Muscle layer of colon (tissue), 2 donors: ENCODE results near the gene AJAP1.

Source experiments
- H3K27ac ChIP-seq: one replicate; pipeline ENCODE4 v1.7.0; 2013; ENCODE audit warnings: low read depth, mild to moderate bottlenecking, low read length, moderate library complexity
- H3K27me3 ChIP-seq, 2 donors: one replicate each; pipeline ENCODE4 v1.7.0; 2013; ENCODE audit warnings: low read length in 2 of 2, mild to moderate bottlenecking in 2 of 2; ENCODE audit not compliant: insufficient read depth in 2 of 2, control insufficient read depth in 1 of 2
- H3K36me3 ChIP-seq: one replicate; pipeline ENCODE4 v1.7.0; 2013; ENCODE audit warnings: mild to moderate bottlenecking, low read length; ENCODE audit not compliant: insufficient read depth
- H3K4me1 ChIP-seq: one replicate; pipeline ENCODE4 v1.7.0; 2013; ENCODE audit warnings: mild to moderate bottlenecking, low read length; ENCODE audit not compliant: insufficient read depth
- H3K4me3 ChIP-seq, 2 donors: one replicate each; pipeline ENCODE4 v1.7.0; 2013; ENCODE audit warnings: low read length in 2 of 2, low read depth in 1 of 2, mild to moderate bottlenecking in 1 of 2, moderate library complexity in 1 of 2
- H3K9ac ChIP-seq: one replicate; pipeline ENCODE4 v1.7.0; 2013; ENCODE audit warnings: low read length
- H3K9me3 ChIP-seq: one replicate; pipeline ENCODE4 v1.7.0; 2013; ENCODE audit warnings: mild to moderate bottlenecking, low read length
- donor health status: abdominal sarcoma.
- donor health status: Adenocarcinoma of cecum.

Gene AJAP1

GRCh38 chr1:4794020-4794780 is 139.8 kb downstream of the AJAP1 start:
- no peaks in the 10 kb centered on the region for H3K9me3 ChIP-seq
- no peaks in the 10 kb centered on the region for H3K27me3 ChIP-seq
- H3K4me1 ChIP-seq: no peaks in the 10 kb centered on the region
- H3K9ac ChIP-seq: no peak overlapping the region
- H3K27ac ChIP-seq: no peak overlapping the region
- no peak overlapping the region for H3K4me3 ChIP-seq
- H3K36me3 ChIP-seq: no peaks in the 10 kb centered on the region

DNA sequence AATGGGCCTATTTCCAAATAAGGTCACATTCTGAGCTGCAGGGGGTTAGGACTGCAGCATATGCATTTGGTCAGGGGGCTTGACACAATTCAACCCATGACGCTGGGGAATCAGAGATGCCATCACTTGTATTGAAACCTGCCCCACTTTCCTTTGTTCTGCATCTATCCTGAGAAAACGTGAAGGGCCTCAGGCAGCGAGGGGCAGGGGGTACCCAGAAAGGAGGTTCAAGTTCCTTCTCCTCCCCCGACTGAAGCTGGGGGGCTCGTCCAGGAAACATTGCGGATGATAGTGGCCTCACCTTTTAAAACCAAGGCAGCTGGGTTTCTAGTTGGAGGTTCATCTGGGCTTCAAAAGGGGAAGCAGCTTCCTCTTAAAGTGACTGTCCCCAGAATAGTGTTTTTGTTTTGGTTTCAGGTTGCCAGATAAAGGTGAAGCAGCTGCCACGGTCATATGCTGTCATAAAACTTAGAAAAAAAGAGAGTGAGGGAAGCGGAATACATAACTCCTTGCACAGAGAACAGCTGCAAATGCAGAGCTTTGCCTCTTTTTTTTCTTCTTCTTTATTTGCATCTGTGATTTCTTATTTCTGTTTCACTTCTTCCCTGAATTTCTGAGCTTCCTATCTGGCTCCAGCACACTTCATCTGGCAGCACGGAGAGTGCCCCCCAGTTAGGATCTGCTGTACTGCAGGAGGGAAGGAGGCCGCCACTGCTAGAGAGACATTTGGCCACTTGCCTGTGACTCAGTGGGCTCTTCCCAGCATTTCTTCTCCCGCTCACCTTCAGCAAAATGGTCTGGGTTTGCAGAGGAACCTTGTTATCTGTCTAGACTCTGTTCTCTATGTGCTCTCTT is 142.0 kb downstream of the AJAP1 start:
- Histone ChIP-seq H3K9me3 (no peaks in the 10 kb centered on the region), H3K36me3 (no peaks in the 10 kb centered on the region), H3K4me1 (peaks cover 6% of the 10 kb centered on the region), H3K4me3 (no peak overlapping the region), H3K9ac (no peak overlapping the region), H3K27ac (no peak overlapping the region), H3K27me3 (no peaks in the 10 kb centered on the region)

- Histone ChIP-seq H3K4me3 (no peak overlapping the region), H3K27me3 (no peaks in the 10 kb centered on the region), H3K9ac (no peak overlapping the region), H3K27ac (no peak overlapping the region), H3K36me3 (no peaks in the 10 kb centered on the region), H3K9me3 (no peaks in the 10 kb centered on the region), H3K4me1 (peaks cover 12% of the 10 kb centered on the region)
Observed at GRCh38 chr1:4797016-4797410, 142.6 kb downstream of the AJAP1 start.

GRCh38 chr1:4797429-4797828 is 143.0 kb downstream of the AJAP1 start:
- Histone ChIP-seq H3K4me3 (no peak overlapping the region), H3K9me3 (no peaks in the 10 kb centered on the region), H3K27me3 (no peaks in the 10 kb centered on the region), H3K4me1 (peaks cover 12% of the 10 kb centered on the region), H3K9ac (no peak overlapping the region), H3K36me3 (no peaks in the 10 kb centered on the region), H3K27ac (no peak overlapping the region)

- Histone ChIP-seq H3K27me3 (no peaks in the 10 kb centered on the region), H3K27ac (no peak overlapping the region), H3K9ac (no peak overlapping the region), H3K36me3 (no peaks in the 10 kb centered on the region), H3K9me3 (no peaks in the 10 kb centered on the region), H3K4me3 (no peak overlapping the region), H3K4me1 (peaks cover 12% of the 10 kb centered on the region)
Observed at GRCh38 chr1:4801192-4801924, 146.9 kb downstream of the AJAP1 start.

DNA sequence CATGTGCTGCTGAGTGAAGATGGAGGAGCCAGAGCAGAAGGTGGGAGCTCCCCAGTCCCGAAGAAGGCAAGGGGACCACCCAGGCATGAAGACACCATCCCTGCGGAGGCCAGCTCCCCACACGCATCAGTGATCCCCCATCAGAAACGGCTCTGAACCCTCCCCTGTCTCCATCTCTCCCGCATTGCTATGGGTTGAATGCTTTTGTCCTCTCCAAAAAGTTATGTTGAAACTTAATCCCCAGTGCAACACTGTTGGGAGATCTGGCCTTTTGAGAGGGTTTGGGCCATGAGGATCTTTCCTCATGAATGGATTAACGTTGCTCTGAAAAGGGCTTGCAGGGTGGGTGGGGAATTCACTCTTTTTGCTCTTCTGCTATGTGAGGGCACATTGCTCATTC is 147.6 kb downstream of the AJAP1 start:
- H3K4me3 ChIP-seq: no peak overlapping the region
- H3K4me1 ChIP-seq: peaks cover 12% of the 10 kb centered on the region
- H3K27ac ChIP-seq: no peak overlapping the region
- H3K27me3 ChIP-seq: no peaks in the 10 kb centered on the region
- H3K9me3 ChIP-seq: no peaks in the 10 kb centered on the region
- no peaks in the 10 kb centered on the region for H3K36me3 ChIP-seq
- H3K9ac ChIP-seq: no peak overlapping the region

- Histone ChIP-seq H3K36me3 (no peaks in the 10 kb centered on the region), H3K9me3 (no peaks in the 10 kb centered on the region), H3K27ac (no peak overlapping the region), H3K27me3 (no peaks in the 10 kb centered on the region), H3K4me3 (no peak overlapping the region), H3K9ac (no peak overlapping the region), H3K4me1 (peaks cover 12% of the 10 kb centered on the region)
Observed at GRCh38 chr1:4803335-4803734, 148.9 kb downstream of the AJAP1 start.

DNA sequence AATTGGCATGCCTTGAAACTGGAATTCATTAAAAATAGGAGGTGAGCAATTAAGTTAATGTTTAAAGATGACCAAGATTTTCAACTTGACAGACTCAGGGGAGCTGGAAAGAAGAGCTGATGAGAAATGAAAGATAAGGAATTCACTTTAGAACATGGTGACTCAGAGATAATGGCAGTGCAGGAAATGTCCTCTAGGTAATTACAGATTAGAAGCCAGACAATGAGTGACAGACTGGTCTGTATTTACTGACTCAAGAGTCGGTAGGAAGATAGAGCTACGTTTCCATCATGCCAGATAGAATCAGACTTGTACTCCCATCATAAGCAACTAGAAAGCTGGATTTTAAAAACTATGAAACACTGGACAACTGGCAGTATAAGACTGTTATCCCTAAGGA is 151.6 kb downstream of the AJAP1 start:
- H3K27me3 ChIP-seq: no peaks in the 10 kb centered on the region
- H3K36me3 ChIP-seq: no peaks in the 10 kb centered on the region
- peaks cover 10% of the 10 kb centered on the region for H3K4me1 ChIP-seq
- no peak overlapping the region for H3K4me3 ChIP-seq
- H3K9me3 ChIP-seq: no peaks in the 10 kb centered on the region
- no peak overlapping the region for H3K27ac ChIP-seq
- H3K9ac ChIP-seq: no peak overlapping the region

DNA sequence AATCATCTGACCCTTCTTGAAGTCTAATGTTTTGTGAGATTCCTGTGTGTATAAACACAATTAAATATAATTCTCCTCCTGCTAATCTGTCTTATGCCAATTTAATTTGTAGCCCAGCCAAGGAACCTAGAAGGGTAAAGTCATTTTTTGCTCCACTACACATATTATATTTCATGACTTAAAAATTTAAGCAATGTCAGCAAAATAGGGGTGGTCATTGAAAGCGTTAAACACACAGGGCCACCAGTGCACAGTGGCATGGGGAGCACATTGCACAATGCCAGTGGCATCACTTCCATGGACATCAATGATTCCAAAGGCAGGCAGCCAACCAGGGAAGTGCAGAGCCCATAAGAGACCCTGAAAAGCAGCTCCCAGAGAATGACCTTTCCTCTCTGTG is 166.1 kb downstream of the AJAP1 start:
- H3K27me3 ChIP-seq: no peaks in the 10 kb centered on the region
- no peak overlapping the region for H3K27ac ChIP-seq
- H3K4me1 ChIP-seq: no peaks in the 10 kb centered on the region
- H3K36me3 ChIP-seq: no peaks in the 10 kb centered on the region
- H3K9ac ChIP-seq: no peak overlapping the region
- no peaks in the 10 kb centered on the region for H3K9me3 ChIP-seq
- no peak overlapping the region for H3K4me3 ChIP-seq

DNA sequence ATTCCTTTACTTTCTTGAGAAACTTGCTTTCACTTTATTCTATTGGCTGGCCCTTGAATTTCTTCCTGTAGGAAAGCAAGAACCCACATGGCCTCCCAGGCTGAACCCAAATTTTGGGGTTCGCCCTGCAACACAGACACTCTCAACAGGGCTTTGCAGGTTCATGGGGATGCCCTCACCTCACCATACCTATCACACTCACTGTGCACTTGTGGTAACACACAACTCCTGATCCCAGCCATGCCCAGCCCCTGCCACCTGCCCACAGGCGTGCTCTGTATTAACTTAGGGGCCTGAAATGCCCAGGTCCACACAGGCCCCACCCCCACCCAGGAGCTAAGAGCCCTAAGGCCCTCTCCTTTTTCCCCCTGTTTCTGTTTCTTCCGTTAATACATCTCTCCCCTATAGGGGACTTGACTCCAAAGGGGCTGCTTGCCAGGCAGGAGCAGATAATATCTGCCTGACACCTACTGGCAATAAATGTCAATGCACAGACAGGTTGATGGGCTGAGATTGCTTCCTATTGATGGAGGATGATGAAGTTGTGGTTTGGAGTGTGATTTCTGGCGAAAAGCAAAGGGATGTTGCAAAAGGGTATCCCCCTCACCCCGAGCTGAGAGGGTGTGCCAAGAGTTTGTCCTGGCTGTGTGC is 171.5 kb downstream of the AJAP1 start:
- H3K4me3 ChIP-seq: no peak overlapping the region
- no peaks in the 10 kb centered on the region for H3K4me1 ChIP-seq
- H3K27me3 ChIP-seq: no peaks in the 10 kb centered on the region
- no peaks in the 10 kb centered on the region for H3K36me3 ChIP-seq
- H3K9me3 ChIP-seq: no peaks in the 10 kb centered on the region
- H3K9ac ChIP-seq: no peak overlapping the region
- no peak overlapping the region for H3K27ac ChIP-seq

DNA sequence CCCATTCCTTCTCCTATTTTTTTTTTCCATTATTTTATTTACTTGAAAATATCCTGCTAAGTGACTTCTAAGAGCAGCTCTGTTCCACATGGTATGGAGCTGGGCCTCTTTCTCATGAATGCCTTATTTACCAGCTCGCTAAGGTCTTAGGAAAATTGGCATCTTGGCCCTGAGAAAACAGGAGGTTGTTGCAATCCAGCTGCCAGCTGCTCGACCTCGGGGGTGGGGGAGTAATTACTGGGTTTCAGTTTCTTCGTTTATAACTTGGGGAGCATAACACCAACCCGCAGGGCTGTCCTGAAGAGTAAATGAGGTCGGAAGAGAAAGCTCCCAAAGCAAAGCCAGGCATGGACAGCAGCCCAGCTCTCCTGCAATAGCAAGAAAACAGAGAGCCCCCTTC is 176.3 kb downstream of the AJAP1 start:
- no peaks in the 10 kb centered on the region for H3K36me3 ChIP-seq
- H3K9ac ChIP-seq: no peak overlapping the region
- no peaks in the 10 kb centered on the region for H3K27me3 ChIP-seq
- H3K27ac ChIP-seq: no peak overlapping the region
- H3K4me1 ChIP-seq: no peaks in the 10 kb centered on the region
- H3K4me3 ChIP-seq: no peak overlapping the region
- H3K9me3 ChIP-seq: no peaks in the 10 kb centered on the region
